Heart right ventricle (tissue), 16 donors: ENCODE measurements around the gene ZFP42. TPM values are rescaled to one million over a fixed set of nuclear protein-coding genes. Genes with fewer than 3 reads are reported as not detected.

Source experiments
- ATAC-seq, 8 donors: fragments of 200-7000 bp; cut with Tn5 transposase; one replicate each; pipeline ENCODE4 v1.9.1; 2020; ENCODE audit warnings: mild to moderate bottlenecking in 8 of 8, moderate library complexity in 8 of 8, moderate number of reproducible peaks in 1 of 8
- DNase-seq, 2 donors: peaks; one replicate each; pipeline ENCODE4 v3.0.0-alpha.2; 2020
- H3K27ac ChIP-seq, 10 donors: fragments of 200-600 bp; sonication (generic) in 2 of 10; one replicate each; pipeline versions ENCODE4 v1.5.0 to v1.8.0; 2020 to 2022; ENCODE audit warnings: mild to moderate bottlenecking in 3 of 10
- H3K27me3 ChIP-seq, 7 donors: fragments of 200-600 bp; one replicate each; pipeline ENCODE4 v1.8.0; 2021 to 2022; ENCODE audit warnings: mild to moderate bottlenecking in 2 of 7
- H3K36me3 ChIP-seq, 9 donors: fragments of 200-600 bp; sonication (generic) in 1 of 9; one replicate each; pipeline versions ENCODE4 v1.5.0 to v1.8.0; 2020 to 2022; ENCODE audit warnings: mild to moderate bottlenecking in 2 of 9
- H3K4me1 ChIP-seq, 9 donors: fragments of 200-600 bp; sonication (generic) in 1 of 9; one replicate each; pipeline versions ENCODE4 v1.5.0 to v1.8.0; 2020 to 2022; ENCODE audit warnings: mild to moderate bottlenecking in 4 of 9
- H3K4me3 ChIP-seq, 10 donors: fragments of 200-600 bp; sonication (generic) in 2 of 10; one replicate each; pipeline versions ENCODE4 v1.5.0 to v1.8.0; 2020 to 2022; ENCODE audit warnings: mild to moderate bottlenecking in 7 of 10, moderate library complexity in 2 of 10
- H3K9me3 ChIP-seq, 11 donors: fragments of 200-600 bp in 10 of 11; sonication (generic) in 2 of 11; one replicate each; pipeline versions ENCODE4 v1.5.0 to v1.8.0; 2013 to 2022; ENCODE audit warnings: mild to moderate bottlenecking in 2 of 11, control low read depth in 1 of 11, moderate library complexity in 1 of 11
- CTCF ChIP-seq, 9 donors: fragments of 200-600 bp; sonication (generic) in 2 of 9; IDR thresholded peaks; one replicate each; pipeline versions ENCODE4 v1.5.0 to v1.8.0; 2021 to 2022; ENCODE audit warnings: antibody characterized with exemption in 9 of 9, mild to moderate bottlenecking in 5 of 9, moderate library complexity in 1 of 9
- WGBS, 2 donors: extraction: QIAGEN DNeasy Blood & Tissue Kit; methylation state at CpG; one replicate each; pipeline ENCODE4 v1.1.7; 2013; ENCODE audit warnings: inconsistent platforms in 1 of 2; 5-methylcytosine and 5-hydroxymethylcytosine counted together
- intact Hi-C, 10 donors: fragments of 100-400 bp; cut with DNase I; formaldehyde crosslinking; loops; one replicate each; pipeline versions ENCODE4 v1.11.1 to v1.14.2; 2022
- polyA plus RNA-seq, 2 donors: library from polyadenylated mRNA; stranded (reverse); fragments of 200-250 nt; gene quantifications; one replicate each; pipeline ENCODE4 v1.2.3, GENCODE V29; 2013
- total RNA-seq, 10 donors: library from RNA; stranded (reverse); fragmentation: NEBNext Ultra II Directional in 3 of 10; extraction: Animal tissue kit (Norgen Biotek cat#: 25700) in 3 of 10; gene quantifications; one replicate each; pipeline versions ENCODE4 v1.2.1 to v1.2.4, GENCODE V29; 2021 to 2023
- donor health status: Arrhythmogenic right ventricular cardiomyopathy.
- donor health status: ischemic (EF 13 %, LVEDD 7.1; RV severe dilation, severe dysfunction).
- donor health status: healthy with polysubstance abuse.
- donor health status: DM: no; HTN: yes; CAD: no.
- donor health status: DM: no; HTN: no; CAD: no.
- donor health status: ischemic (EF 25% LVEDD 6.9; RV normal size, moderate dysfunction).
- donor health status: ischemic (EF 25% LVEDD 5.7; RV mildly dilated, moderate dysfunction).
- donor health status: healthy.
- donor health status: DM: yes; HTN: yes; CAD: no.
- donor health status: Ischemic cardiomyopathy.
- donor health status: ischemic (EF 35%, LVEDD 5.7; RV mildly dilated, moderate dysfunction).
- donor health status: nonischemic (EF 11% LVEDD 7.7; RV severe dilation, severe dysfunction).
- donor health status: DM: yes; HTN: yes; CAD: no.
- donor health status: PGD.
- donor health status: ischemic (EF 29% LVEDD 5.4; RV normal size, mild dysfunction).
- donor health status: nonischemic (EF 23%, LVEDD 6.1; RV moderate dilation, normal function).

ZFP42 gene
- total and polyA plus RNA-seq, 12 donors = 0.09 TPM; not detected in 11

- TF ChIP-seq CTCF (IDR thresholded peaks at IDR 0.05) = no peak
- no peaks in the 10 kb centered on the region for H3K36me3 ChIP-seq
- ATAC-seq = no peak
- H3K9me3 ChIP-seq = peaks cover 0 to 10% (median 0%) of the 10 kb centered on the region in 11 donors
- H3K4me1 ChIP-seq = no peaks in the 10 kb centered on the region
- no peak for DNase-seq
- intact Hi-C loops = no loop called here
- H3K4me3 ChIP-seq = no peak overlapping the region
- H3K27me3 ChIP-seq = peaks cover 0 to 10% (median 0%) of the 10 kb centered on the region in 7 donors
- H3K27ac ChIP-seq = no peak overlapping the region
- 73 to 84% methylated on average over 3 of the region's 3 CpGs for WGBS, 2 donors
Observed at GRCh38 chr4:188046657-188047056, 51.1 kb downstream of the ZFP42 start.

- DNase-seq (no peak), ATAC-seq (no peak)
- no peaks in the 10 kb centered on the region for H3K27me3 ChIP-seq
- intact Hi-C loops = no loop called here
- H3K4me1 ChIP-seq = no peaks in the 10 kb centered on the region
- no peak for TF ChIP-seq CTCF (IDR thresholded peaks at IDR 0.05)
- H3K9me3 ChIP-seq = no peaks in the 10 kb centered on the region
- 62 to 64% methylated on average over 9 of the region's 9 CpGs for WGBS, 2 donors
- no peaks in the 10 kb centered on the region for H3K36me3 ChIP-seq
- no peak overlapping the region for H3K4me3 ChIP-seq
- H3K27ac ChIP-seq = no peak overlapping the region
Observed at GRCh38 chr4:188053302-188053701, 57.7 kb downstream of the ZFP42 start.

Other genes starting within 250 kb of the ZFP42 start
- gene TRIML2, start 113.8 kb downstream of the ZFP42 start, total RNA-seq = not detected
- under 1 TPM in 1 of 2 donors, not detected in 1; 0.01 TPM for gene TRIML2, start 113.8 kb downstream of the ZFP42 start, polyA plus RNA-seq
- gene TRIML1, start 143.7 kb downstream of the ZFP42 start, total RNA-seq = not detected
- gene TRIML1, start 143.7 kb downstream of the ZFP42 start, polyA plus RNA-seq = not detected